Endothelial cell (in vitro differentiated cells): ENCODE measurements around the gene PROX1. TPM values are rescaled to one million over a fixed set of nuclear protein-coding genes. Genes with fewer than 3 reads are reported as not detected.

Experiments
- DNase-seq: peaks from one replicate; pipeline ENCODE4 v3.0.0; 2021; ENCODE audit warnings: low spot score
- H3K27ac Mint-ChIP-seq: one replicate; pipeline ENCODE4 v1.8.0; 2021; ENCODE audit warnings: mixed read lengths, inconsistent platforms; ENCODE audit not compliant: unreplicated experiment
- H3K27me3 Mint-ChIP-seq: one replicate; pipeline ENCODE4 v1.8.0; 2021; ENCODE audit warnings: mild to moderate bottlenecking, moderate library complexity, mixed read lengths, inconsistent platforms; ENCODE audit not compliant: unreplicated experiment
- H3K36me3 Mint-ChIP-seq: one replicate; pipeline ENCODE4 v1.8.0; 2021; ENCODE audit warnings: mild to moderate bottlenecking, low read depth, mixed read lengths, inconsistent platforms; ENCODE audit not compliant: unreplicated experiment
- H3K4me1 Mint-ChIP-seq: one replicate; pipeline ENCODE4 v1.8.0; 2021; ENCODE audit warnings: mild to moderate bottlenecking, mixed read lengths, inconsistent platforms; ENCODE audit not compliant: unreplicated experiment
- H3K4me3 Mint-ChIP-seq: one replicate; pipeline ENCODE4 v1.8.0; 2021; ENCODE audit warnings: mild to moderate bottlenecking, mixed read lengths, inconsistent platforms; ENCODE audit not compliant: unreplicated experiment
- H3K9me3 Mint-ChIP-seq: one replicate; pipeline ENCODE4 v1.8.0; 2021; ENCODE audit warnings: mixed read lengths, inconsistent platforms; ENCODE audit not compliant: unreplicated experiment
- total RNA-seq: library from RNA; stranded (reverse); fragmentation: NEBNext Ultra II Directional; extraction: Animal tissue kit (Norgen Biotek cat#: 25700); gene quantifications from one replicate; pipeline ENCODE4 v1.2.1, GENCODE V29; 2021; ENCODE audit not compliant: unreplicated experiment
- TF ChIP-seq, protein P1 (sequence below): fragments of 200-600 bp; sonication (generic); IDR thresholded peaks from one replicate; pipeline ENCODE4 v1.5.0; 2021; ENCODE audit warnings: antibody characterized with exemption; ENCODE audit not compliant: unreplicated experiment

The PROX1 gene
- total RNA-seq, 1 donor from 2014 or later, result 7.2 TPM

DNA sequence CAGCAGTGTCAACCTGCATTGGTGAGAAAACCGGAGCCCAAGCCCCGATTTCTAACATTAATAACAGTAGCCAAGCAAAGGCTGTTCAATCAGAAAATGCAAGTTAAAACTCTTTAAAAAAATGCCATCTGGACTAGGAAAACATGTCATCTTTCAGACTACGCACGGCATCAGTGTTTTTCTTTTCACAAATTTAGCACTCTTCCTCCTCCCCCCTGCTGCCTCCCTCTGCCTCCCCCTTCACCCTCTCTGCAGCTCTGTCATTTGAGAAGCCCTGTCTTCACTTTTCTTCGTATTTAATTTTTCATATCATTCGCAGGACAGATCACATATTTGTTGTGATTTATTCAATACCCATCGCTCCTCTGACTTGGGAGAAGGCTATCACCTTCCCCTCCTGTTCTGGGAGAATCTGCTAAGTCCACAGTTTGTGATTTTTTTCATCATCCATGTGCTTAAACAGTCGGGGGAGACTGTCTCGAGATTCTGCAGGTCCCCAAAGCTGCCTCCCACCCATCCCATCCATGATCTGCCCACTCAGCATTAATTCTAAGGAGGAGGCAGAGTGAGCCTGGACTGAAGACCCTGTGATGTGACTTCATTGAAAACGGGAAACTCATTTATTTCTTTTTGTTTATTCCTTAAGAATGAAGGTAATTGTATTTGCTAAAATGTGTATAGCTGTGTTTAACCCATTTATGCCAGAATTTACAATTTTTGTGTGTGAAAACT is 84.8 kb downstream of the PROX1 start:
- H3K36me3 Mint-ChIP-seq, result no peaks in the 10 kb centered on the region
- DNase-seq, result no peak
- no peaks in the 10 kb centered on the region for H3K9me3 Mint-ChIP-seq
- TF ChIP-seq, protein P1, sequence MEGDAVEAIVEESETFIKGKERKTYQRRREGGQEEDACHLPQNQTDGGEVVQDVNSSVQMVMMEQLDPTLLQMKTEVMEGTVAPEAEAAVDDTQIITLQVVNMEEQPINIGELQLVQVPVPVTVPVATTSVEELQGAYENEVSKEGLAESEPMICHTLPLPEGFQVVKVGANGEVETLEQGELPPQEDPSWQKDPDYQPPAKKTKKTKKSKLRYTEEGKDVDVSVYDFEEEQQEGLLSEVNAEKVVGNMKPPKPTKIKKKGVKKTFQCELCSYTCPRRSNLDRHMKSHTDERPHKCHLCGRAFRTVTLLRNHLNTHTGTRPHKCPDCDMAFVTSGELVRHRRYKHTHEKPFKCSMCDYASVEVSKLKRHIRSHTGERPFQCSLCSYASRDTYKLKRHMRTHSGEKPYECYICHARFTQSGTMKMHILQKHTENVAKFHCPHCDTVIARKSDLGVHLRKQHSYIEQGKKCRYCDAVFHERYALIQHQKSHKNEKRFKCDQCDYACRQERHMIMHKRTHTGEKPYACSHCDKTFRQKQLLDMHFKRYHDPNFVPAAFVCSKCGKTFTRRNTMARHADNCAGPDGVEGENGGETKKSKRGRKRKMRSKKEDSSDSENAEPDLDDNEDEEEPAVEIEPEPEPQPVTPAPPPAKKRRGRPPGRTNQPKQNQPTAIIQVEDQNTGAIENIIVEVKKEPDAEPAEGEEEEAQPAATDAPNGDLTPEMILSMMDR, result no peak
- no peak overlapping the region for H3K27ac Mint-ChIP-seq
- peaks cover 18% of the 10 kb centered on the region for H3K4me1 Mint-ChIP-seq
- no peak overlapping the region for H3K4me3 Mint-ChIP-seq
- H3K27me3 Mint-ChIP-seq, result peaks cover 3% of the 10 kb centered on the region

DNA sequence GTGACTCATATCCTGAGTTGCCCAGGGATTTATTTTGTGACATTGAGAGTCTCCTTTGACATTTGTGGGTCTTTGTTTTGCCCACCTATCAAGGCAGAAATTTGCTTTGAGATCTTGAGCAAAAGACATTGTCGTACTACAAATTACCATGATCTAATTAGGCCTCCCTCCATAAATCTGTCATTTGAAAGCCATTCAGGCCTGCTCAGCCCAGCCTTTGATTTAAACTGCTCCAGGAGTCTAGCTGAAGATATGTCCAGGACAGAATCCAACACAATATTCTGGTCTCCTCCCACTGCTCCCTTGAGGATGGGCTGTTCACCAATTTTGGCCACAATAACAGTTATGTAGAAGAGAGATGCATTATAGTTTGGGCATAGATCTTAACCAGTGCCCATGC is 86.7 kb downstream of the PROX1 start:
- no peaks in the 10 kb centered on the region for H3K36me3 Mint-ChIP-seq
- peaks cover 3% of the 10 kb centered on the region for H3K27me3 Mint-ChIP-seq
- H3K27ac Mint-ChIP-seq, result no peak overlapping the region
- H3K4me1 Mint-ChIP-seq, result peaks cover 18% of the 10 kb centered on the region
- DNase-seq, result no peak
- H3K4me3 Mint-ChIP-seq, result no peak overlapping the region
- TF ChIP-seq, protein P1, result no peak
- H3K9me3 Mint-ChIP-seq, result no peaks in the 10 kb centered on the region

DNA sequence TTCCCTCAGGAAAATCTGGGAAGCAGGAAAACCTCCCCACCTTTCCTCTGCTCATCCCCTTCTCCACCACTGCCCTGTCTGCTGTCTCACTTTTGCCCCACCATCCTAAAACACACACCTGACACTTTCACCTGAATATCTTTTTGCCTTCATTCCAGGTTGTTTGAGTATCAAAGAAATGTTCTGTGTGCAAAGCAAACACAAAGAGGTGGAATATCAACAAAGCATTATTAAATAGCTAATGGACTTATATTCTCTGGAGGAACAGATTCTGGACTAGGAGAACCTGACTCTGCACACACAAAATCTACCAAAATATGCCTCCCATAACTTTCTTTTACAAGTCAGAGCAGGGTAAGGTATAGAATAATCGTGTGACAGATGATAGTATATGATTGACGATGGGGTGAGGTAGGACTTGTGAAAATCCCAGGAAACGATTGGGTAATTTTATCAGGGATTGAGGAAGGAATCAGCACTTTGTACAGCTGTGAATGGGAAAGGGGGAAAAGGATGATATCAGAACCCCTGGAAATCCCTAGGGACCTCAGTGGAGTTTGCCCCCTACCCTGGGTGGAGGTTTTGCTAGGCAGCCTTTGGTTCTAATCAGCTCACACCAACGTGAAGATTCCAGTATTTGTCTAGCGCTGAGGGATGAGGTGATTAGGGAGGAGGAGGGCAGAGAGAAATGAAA is 87.7 kb downstream of the PROX1 start:
- Mint-ChIP-seq H3K4me1 (peaks cover 18% of the 10 kb centered on the region), H3K27ac (no peak overlapping the region), H3K4me3 (no peak overlapping the region), H3K36me3 (no peaks in the 10 kb centered on the region), H3K27me3 (peaks cover 3% of the 10 kb centered on the region), H3K9me3 (no peaks in the 10 kb centered on the region)
- TF ChIP-seq, protein P1, result no peak
- no peak for DNase-seq

DNA sequence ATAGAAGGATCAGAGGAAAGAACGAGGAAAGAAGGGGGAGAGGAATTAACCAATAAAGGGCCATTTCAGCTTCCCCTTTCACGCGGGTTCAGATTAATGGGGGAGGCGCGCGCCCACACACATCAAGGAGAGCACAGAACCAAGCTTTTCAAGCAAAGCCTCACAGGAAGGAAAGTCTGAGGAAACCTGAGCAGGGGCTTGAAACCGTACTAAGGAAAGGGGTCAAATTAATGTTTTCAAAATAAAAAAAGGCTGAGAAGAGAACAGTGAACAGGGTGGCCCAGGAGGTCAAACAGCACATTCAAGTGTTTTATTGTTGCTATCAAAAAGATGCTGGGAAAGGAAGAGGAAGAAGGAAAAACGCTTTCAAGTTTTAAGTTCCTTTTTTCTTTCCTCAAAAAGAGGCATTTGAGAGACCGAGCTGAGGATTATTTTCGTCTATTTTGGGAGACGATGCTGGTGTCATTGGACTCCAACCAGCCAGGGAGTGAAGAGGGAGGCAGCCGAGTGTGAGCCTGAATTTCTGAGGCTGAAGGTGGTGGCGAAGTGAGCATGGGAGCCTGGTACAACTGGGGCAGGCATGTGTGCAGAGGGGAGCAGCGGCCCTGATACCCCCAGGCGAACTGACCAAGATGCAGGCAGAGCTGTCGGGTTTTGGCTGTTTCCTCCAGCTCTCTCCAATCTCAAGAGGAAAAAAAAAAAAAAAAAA is 88.4 kb downstream of the PROX1 start:
- peaks cover 3% of the 10 kb centered on the region for H3K27me3 Mint-ChIP-seq
- H3K27ac Mint-ChIP-seq, result no peak overlapping the region
- no peak overlapping the region for H3K4me3 Mint-ChIP-seq
- H3K36me3 Mint-ChIP-seq, result no peaks in the 10 kb centered on the region
- TF ChIP-seq, protein P1, result no peak
- DNase-seq, result no peak
- H3K9me3 Mint-ChIP-seq, result no peaks in the 10 kb centered on the region
- H3K4me1 Mint-ChIP-seq, result peaks cover 18% of the 10 kb centered on the region
